H9 (cell line): ENCODE data around the gene MTA3. TPM values are rescaled to one million over a fixed set of nuclear protein-coding genes. Genes with fewer than 3 reads are reported as not detected.

ENCODE experiments used
- DNase-seq: peaks from one replicate; pipeline ENCODE4 v3.0.0-alpha.2; 2017
- H2AFZ ChIP-seq: one replicate; pipeline ENCODE4 v1.6.1; 2013; ENCODE audit warnings: mild to moderate bottlenecking, low read length, control low read depth, moderate library complexity
- H2AK5ac ChIP-seq: 2 replicates; pipeline ENCODE4 v1.6.1; 2013; ENCODE audit warnings: low read length, control low read depth, mixed read lengths; ENCODE audit not compliant: insufficient read length
- H2BK120ac ChIP-seq: one replicate; pipeline ENCODE4 v1.6.1; 2013; ENCODE audit warnings: low read depth, mild to moderate bottlenecking, low read length, control low read depth, inconsistent platforms; ENCODE audit not compliant: poor library complexity, severe bottlenecking
- H2BK12ac ChIP-seq: 2 replicates; pipeline ENCODE4 v1.6.1; 2013; ENCODE audit warnings: low read length, control low read depth, mixed read lengths, low read depth; ENCODE audit not compliant: insufficient read length
- H2BK15ac ChIP-seq: 2 replicates; pipeline ENCODE4 v1.6.1; 2013; ENCODE audit warnings: low read depth, low read length, control low read depth
- H2BK20ac ChIP-seq: one replicate; pipeline ENCODE4 v1.6.1; 2013; ENCODE audit warnings: low read depth, mild to moderate bottlenecking, low read length, control low read depth, inconsistent platforms; ENCODE audit not compliant: poor library complexity, severe bottlenecking
- H2BK5ac ChIP-seq: 2 replicates; pipeline ENCODE4 v1.6.1; 2013; ENCODE audit warnings: low read length, control low read depth, mixed read lengths; ENCODE audit not compliant: insufficient read length
- H3K14ac ChIP-seq: 2 replicates; pipeline ENCODE4 v1.6.1; 2013; ENCODE audit warnings: low read length, control low read depth; ENCODE audit not compliant: insufficient read depth
- H3K18ac ChIP-seq: 2 replicates; pipeline ENCODE4 v1.6.1; 2013; ENCODE audit warnings: low read depth, mild to moderate bottlenecking, mixed read lengths, low read length, control low read depth; ENCODE audit not compliant: insufficient read length
- H3K23ac ChIP-seq: 2 replicates; pipeline ENCODE4 v1.6.1; 2013; ENCODE audit warnings: low read length, control low read depth, mixed read lengths, low read depth; ENCODE audit not compliant: insufficient read length
- H3K23me2 ChIP-seq: 2 replicates; pipeline ENCODE4 v1.6.1; 2013; ENCODE audit warnings: low read depth, mild to moderate bottlenecking, mixed read lengths, low read length, control low read depth; ENCODE audit not compliant: insufficient read length, poor library complexity, severe bottlenecking
- H3K27ac ChIP-seq: 2 replicates; pipeline ENCODE4 v1.5.1; 2013; ENCODE audit warnings: low read length, control low read depth, mixed read lengths, low read depth; ENCODE audit not compliant: insufficient read length
- H3K27me3 ChIP-seq: 2 replicates; pipeline ENCODE4 v1.6.1; 2013; ENCODE audit warnings: low read length, control low read depth, inconsistent platforms; ENCODE audit not compliant: insufficient read depth
- H3K4ac ChIP-seq: 2 replicates; pipeline ENCODE4 v1.6.1; 2013; ENCODE audit warnings: low read depth, mild to moderate bottlenecking, control low read depth, inconsistent platforms, low read length, moderate library complexity
- H3K4me1 ChIP-seq: 2 replicates; pipeline ENCODE4 v1.6.1; 2013; ENCODE audit warnings: low read length, control low read depth, inconsistent platforms; ENCODE audit not compliant: insufficient read depth
- H3K4me2 ChIP-seq: 2 replicates; pipeline ENCODE4 v1.6.1; 2013; ENCODE audit warnings: low read length, control low read depth, mixed read lengths; ENCODE audit not compliant: insufficient read length, insufficient read depth
- H3K56ac ChIP-seq: 2 replicates; pipeline ENCODE4 v1.6.1; 2013; ENCODE audit warnings: low read depth, mild to moderate bottlenecking, mixed read lengths, low read length, control low read depth; ENCODE audit not compliant: insufficient read length
- H3K79me1 ChIP-seq: 2 replicates; pipeline ENCODE4 v1.6.1; 2013; ENCODE audit warnings: low read depth, mild to moderate bottlenecking, moderate library complexity, low read length, control low read depth, inconsistent platforms; ENCODE audit not compliant: insufficient read depth, poor library complexity, severe bottlenecking
- H3K79me2 ChIP-seq: 2 replicates; pipeline ENCODE4 v1.6.1; 2013; ENCODE audit warnings: low read length, control low read depth, inconsistent platforms; ENCODE audit not compliant: insufficient read depth
- H3K9ac ChIP-seq: 2 replicates; pipeline ENCODE4 v1.6.1; 2013; ENCODE audit warnings: low read length, control low read depth, mixed read lengths; ENCODE audit not compliant: insufficient read length; ENCODE audit errors: extremely low read depth
- H3K9me3 ChIP-seq: one replicate; pipeline ENCODE4 v1.6.1; 2013; ENCODE audit warnings: low read depth, low read length, inconsistent platforms; ENCODE audit not compliant: control insufficient read depth
- H3T11ph ChIP-seq: one replicate; pipeline ENCODE4 v1.6.1; 2013; ENCODE audit warnings: mild to moderate bottlenecking, low read length, control low read depth, inconsistent platforms
- H4K20me1 ChIP-seq: one replicate; pipeline ENCODE4 v1.6.1; 2013; ENCODE audit not compliant: control insufficient read depth, insufficient read length, insufficient read depth
- H4K5ac ChIP-seq: 2 replicates; pipeline ENCODE4 v1.6.1; 2013; ENCODE audit warnings: low read depth, mild to moderate bottlenecking, mixed read lengths, low read length, control low read depth; ENCODE audit not compliant: insufficient read length
- H4K8ac ChIP-seq: replicated peaks from 2 replicates; pipeline ENCODE4 v1.6.1; 2013; ENCODE audit warnings: low read length, control low read depth, mixed read lengths, low read depth; ENCODE audit not compliant: insufficient read length
- H4K91ac ChIP-seq: 2 replicates; pipeline ENCODE4 v1.6.1; 2013; ENCODE audit warnings: low read depth, mild to moderate bottlenecking, moderate library complexity, mixed read lengths, low read length, control low read depth; ENCODE audit not compliant: insufficient read length
- H3K27ac Mint-ChIP-seq, 3 experiments: 2 replicates in 2 of 3; 3 replicates in 1 of 3; pipeline ENCODE4 v1.8.0; 2020 to 2021; ENCODE audit warnings: mixed read lengths in 3 of 3, mild to moderate bottlenecking in 1 of 3, moderate library complexity in 1 of 3
- H3K27me3 Mint-ChIP-seq: 2 replicates; pipeline ENCODE4 v1.8.0; 2021; ENCODE audit warnings: low read depth, mild to moderate bottlenecking, moderate library complexity, mixed read lengths
- H3K36me3 Mint-ChIP-seq, 3 experiments: 2 replicates in 2 of 3; 3 replicates in 1 of 3; pipeline ENCODE4 v1.8.0; 2020 to 2021; ENCODE audit warnings: low read depth in 3 of 3, mixed read lengths in 3 of 3; ENCODE audit not compliant: insufficient read depth in 1 of 3
- H3K4me1 Mint-ChIP-seq, 2 experiments: 2 replicates each; pipeline ENCODE4 v1.8.0; 2020; ENCODE audit warnings: mixed read lengths in 2 of 2
- H3K4me3 Mint-ChIP-seq, 2 experiments: 2 replicates in 1 of 2; 3 replicates in 1 of 2; pipeline ENCODE4 v1.8.0; 2020 to 2021; ENCODE audit warnings: mild to moderate bottlenecking in 2 of 2, mixed read lengths in 2 of 2, moderate library complexity in 1 of 2
- H3K9me3 Mint-ChIP-seq, 2 experiments: 2 replicates in 1 of 2; 3 replicates in 1 of 2; pipeline ENCODE4 v1.8.0; 2020; ENCODE audit warnings: mild to moderate bottlenecking in 2 of 2, mixed read lengths in 2 of 2, moderate library complexity in 1 of 2
- WGBS: extraction: QIAGEN DNeasy Blood & Tissue Kit; methylation state at CpG from one replicate; pipeline ENCODE4 v1.1.7; 2013; ENCODE audit warnings: missing lambda C conversion rate, low lambda C conversion rate, mixed read lengths; ENCODE audit not compliant: insufficient read length; ENCODE audit errors: extremely low coverage; 5-methylcytosine and 5-hydroxymethylcytosine counted together
- total RNA-seq: library from RNA; stranded (reverse); gene quantifications from 2 replicates; pipeline ENCODE4 v1.2.1, GENCODE V29; 2021
- TF ChIP-seq, protein P1 (sequence below): fragments of 200-600 bp; sonication (generic); conservative IDR thresholded peaks from 3 replicates; pipeline ENCODE4 v1.8.0; 2021; ENCODE audit warnings: antibody characterized with exemption, mild to moderate bottlenecking

MTA3 gene
- total RNA-seq, 1 experiment from 2014 or later, result 253 TPM

DNA sequence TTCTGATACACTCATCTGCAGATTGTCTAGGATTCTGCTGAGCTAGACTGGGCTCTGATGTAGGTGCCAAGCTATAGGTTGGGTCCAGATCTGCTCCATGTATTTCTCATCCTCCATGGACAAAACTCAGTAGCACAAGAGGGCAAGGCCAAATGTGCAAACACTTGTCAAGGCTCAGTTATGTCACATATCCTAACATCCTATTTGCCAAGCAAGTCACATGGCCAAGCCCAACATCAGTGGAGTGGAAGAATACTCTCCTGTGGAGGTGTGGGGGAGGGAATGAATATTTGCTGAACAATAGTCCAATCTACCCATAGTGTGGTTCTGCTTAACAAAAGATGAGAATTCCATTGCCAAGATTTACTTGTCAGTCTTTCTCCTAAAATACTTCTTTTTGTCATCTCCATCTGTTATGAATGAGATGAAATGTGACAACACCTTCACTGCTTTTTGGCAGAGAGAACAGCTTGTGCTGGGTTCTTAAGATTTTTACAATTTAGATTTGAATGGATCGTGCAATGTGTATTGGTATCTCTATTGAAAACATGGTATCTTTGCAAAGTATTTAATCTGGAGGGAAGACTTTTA, 105.7 kb downstream of the MTA3 start:
- H3K79me1 ChIP-seq, result no peaks in the 10 kb centered on the region
- TF ChIP-seq, protein P1, sequence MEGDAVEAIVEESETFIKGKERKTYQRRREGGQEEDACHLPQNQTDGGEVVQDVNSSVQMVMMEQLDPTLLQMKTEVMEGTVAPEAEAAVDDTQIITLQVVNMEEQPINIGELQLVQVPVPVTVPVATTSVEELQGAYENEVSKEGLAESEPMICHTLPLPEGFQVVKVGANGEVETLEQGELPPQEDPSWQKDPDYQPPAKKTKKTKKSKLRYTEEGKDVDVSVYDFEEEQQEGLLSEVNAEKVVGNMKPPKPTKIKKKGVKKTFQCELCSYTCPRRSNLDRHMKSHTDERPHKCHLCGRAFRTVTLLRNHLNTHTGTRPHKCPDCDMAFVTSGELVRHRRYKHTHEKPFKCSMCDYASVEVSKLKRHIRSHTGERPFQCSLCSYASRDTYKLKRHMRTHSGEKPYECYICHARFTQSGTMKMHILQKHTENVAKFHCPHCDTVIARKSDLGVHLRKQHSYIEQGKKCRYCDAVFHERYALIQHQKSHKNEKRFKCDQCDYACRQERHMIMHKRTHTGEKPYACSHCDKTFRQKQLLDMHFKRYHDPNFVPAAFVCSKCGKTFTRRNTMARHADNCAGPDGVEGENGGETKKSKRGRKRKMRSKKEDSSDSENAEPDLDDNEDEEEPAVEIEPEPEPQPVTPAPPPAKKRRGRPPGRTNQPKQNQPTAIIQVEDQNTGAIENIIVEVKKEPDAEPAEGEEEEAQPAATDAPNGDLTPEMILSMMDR, result no peak
- no peak overlapping the region for H3K18ac ChIP-seq
- no peak overlapping the region for H4K91ac ChIP-seq
- no CpG with 5 or more reads among the region's 1 CpG for WGBS
- Mint-ChIP-seq H3K27ac (peak overlapping the region in 2 of 3 experiments; percentile 44 to 72; a peak in 2 of 7 replicates), H3K27me3 (no peaks in the 10 kb centered on the region; the same call in 1 of the 2 replicates), H3K4me3 (no peak overlapping the region), H3K4me1 (peaks cover 12% of the 10 kb centered on the region in 2 experiments), H3K36me3 (peaks cover 16 to 56% (median 45%) of the 10 kb centered on the region in 3 experiments), H3K9me3 (no peaks in the 10 kb centered on the region)
- no peak overlapping the region for H2AFZ ChIP-seq
- H4K20me1 ChIP-seq, result no peaks in the 10 kb centered on the region
- H3K14ac ChIP-seq, result no peak overlapping the region
- no peak overlapping the region for H3K4ac ChIP-seq
- DNase-seq, result no peak
- no peak overlapping the region for H2AK5ac ChIP-seq
- no peak overlapping the region for H3K56ac ChIP-seq
- H3K27ac ChIP-seq, result no peak overlapping the region
- H4K5ac ChIP-seq, result no peak overlapping the region
- no peaks in the 10 kb centered on the region for H3K4me1 ChIP-seq
- no peaks in the 10 kb centered on the region for H3K23me2 ChIP-seq
- H3K79me2 ChIP-seq, result peaks cover 2% of the 10 kb centered on the region; the same call in 1 of the 2 replicates
- H4K8ac ChIP-seq, result no peak overlapping the region
- H2BK15ac ChIP-seq, result no peak overlapping the region
- H3K4me2 ChIP-seq, result no peak overlapping the region
- no peak overlapping the region for H3T11ph ChIP-seq
- no peak overlapping the region for H3K9ac ChIP-seq
- H3K23ac ChIP-seq, result no peak overlapping the region
- no peak overlapping the region for H2BK20ac ChIP-seq
- no peak overlapping the region for H2BK5ac ChIP-seq
- H2BK12ac ChIP-seq, result no peak overlapping the region
- no peaks in the 10 kb centered on the region for H3K9me3 ChIP-seq
- no peak overlapping the region for H2BK120ac ChIP-seq
- no peaks in the 10 kb centered on the region for H3K27me3 ChIP-seq
